Measurements from ENCODE around the gene SRPK2. TPM values are rescaled to one million over a fixed set of nuclear protein-coding genes. Genes with fewer than 3 reads are reported as not detected.
"Not testable (repeated sequence)": the region's sequence is repeated elsewhere in the genome, so short reads cannot be mapped to it uniquely, and the experiment has no call there.

Gene SRPK2
- total RNA-seq (10 to 100 TPM; 30.3 to 40.4 (median 36.6) TPM), polyA plus RNA-seq (10 to 100 TPM; 10.5 to 11.1 TPM)
- long read RNA-seq, donor 1, transcript SRPK2-202 (16 exons, 3,650 nt) = major isoform, 5 of 23 reads
- long read RNA-seq, donor 1, partial matches to known transcripts = 8 of 23 reads
- long read RNA-seq, donor 1, other reads (novel, unspliced or antisense) = 9 of 23 reads
- long read RNA-seq, donor 2, partial matches to known transcripts = 19 of 30 reads
- long read RNA-seq, donor 2, other reads (novel, unspliced or antisense) = 9 of 30 reads
- long read RNA-seq, donor 3, partial matches to known transcripts = 13 of 30 reads
- long read RNA-seq, donor 3, other reads (novel, unspliced or antisense) = 12 of 30 reads

DNA sequence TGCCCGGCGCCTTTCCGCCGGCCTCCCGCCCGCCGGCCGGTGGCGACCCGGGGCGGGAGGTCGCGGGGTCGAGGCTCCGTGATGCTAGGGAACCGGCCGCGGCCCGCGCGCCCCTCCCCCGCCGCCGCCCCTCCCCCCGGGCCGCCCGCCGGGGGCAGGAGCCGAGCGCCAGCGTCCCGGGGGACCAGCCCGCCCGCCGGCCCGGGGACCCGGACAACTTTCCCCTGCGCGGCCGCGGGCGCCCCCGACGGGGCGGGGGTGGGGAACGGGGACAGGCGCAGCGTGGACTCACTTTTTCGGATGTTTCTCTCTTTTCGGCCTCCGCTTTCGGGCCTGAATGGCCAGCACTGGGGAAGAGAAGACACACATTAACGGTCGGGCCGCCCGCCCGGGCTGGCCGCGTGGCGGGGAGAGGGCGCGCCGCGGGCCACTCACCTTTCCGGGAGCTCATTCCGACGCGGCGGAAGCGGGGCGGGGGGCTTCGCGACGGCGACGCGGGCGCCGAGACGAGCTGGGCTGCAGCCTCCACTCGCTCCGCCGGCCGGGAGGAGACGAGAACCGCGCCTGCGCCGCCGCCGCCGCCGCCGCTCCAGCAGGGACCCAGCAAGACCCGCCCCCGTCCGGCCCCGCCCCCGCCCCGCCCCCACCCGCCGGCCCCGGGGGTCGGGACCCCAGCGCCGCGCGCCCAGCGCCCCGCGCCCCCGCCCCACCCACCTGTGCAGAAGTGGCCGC, at the start of gene SRPK2:
SRPK2 (minus strand) TSS at position 566 of the 732 bp plus-strand sequence.
- Histone ChIP-seq H3K4me3 (peak within 1 kb of the TSS; percentile 69 to 98 (median 96)), H3K27me3 (no peaks in the 10 kb centered on the region), H3K27ac (peak within 1 kb of the TSS; percentile 3 to 90 (median 80)), H3K9me3 (no peaks in the 10 kb centered on the region), H3K36me3 (no peaks in the 10 kb centered on the region), H3K4me1 (peaks cover 0 to 20% (median 9%) of the 10 kb centered on the region in 9 donors)
- ATAC-seq = peak; percentile 80 to 93 (median 89)
- TF ChIP-seq, protein P1, sequence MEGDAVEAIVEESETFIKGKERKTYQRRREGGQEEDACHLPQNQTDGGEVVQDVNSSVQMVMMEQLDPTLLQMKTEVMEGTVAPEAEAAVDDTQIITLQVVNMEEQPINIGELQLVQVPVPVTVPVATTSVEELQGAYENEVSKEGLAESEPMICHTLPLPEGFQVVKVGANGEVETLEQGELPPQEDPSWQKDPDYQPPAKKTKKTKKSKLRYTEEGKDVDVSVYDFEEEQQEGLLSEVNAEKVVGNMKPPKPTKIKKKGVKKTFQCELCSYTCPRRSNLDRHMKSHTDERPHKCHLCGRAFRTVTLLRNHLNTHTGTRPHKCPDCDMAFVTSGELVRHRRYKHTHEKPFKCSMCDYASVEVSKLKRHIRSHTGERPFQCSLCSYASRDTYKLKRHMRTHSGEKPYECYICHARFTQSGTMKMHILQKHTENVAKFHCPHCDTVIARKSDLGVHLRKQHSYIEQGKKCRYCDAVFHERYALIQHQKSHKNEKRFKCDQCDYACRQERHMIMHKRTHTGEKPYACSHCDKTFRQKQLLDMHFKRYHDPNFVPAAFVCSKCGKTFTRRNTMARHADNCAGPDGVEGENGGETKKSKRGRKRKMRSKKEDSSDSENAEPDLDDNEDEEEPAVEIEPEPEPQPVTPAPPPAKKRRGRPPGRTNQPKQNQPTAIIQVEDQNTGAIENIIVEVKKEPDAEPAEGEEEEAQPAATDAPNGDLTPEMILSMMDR (IDR thresholded peaks at IDR 0.05) = peak in 1 of 9 donors; percentile 8
- 1% methylated on average over 81 to 91 of the region's 113 CpGs for WGBS, 2 donors
- intact Hi-C loops (cut with DNase I) = loop anchor here in 1 of 10 donors (5.0 to 10.0 kb wide), 3 partner anchors 36 to 124 kb away; no protein-coding TSS in a partner anchor
- DNase-seq = peak; percentile 74 to 85

GRCh38 chr7:105438254-105438653, 49.5 kb upstream of the SRPK2 start:
- DNase-seq (no peak), ATAC-seq (no peak)
- Histone ChIP-seq H3K4me3 (no peak overlapping the region), H3K27ac (no peak overlapping the region), H3K27me3 (no peaks in the 10 kb centered on the region), H3K4me1 (no peaks in the 10 kb centered on the region), H3K36me3 (no peaks in the 10 kb centered on the region), H3K9me3 (no peaks in the 10 kb centered on the region)
- TF ChIP-seq, protein P1 (IDR thresholded peaks at IDR 0.05) = no peak
- WGBS, 2 donors = 100% methylated on average over 1 of the region's 1 CpG
- intact Hi-C loops (cut with DNase I) = loop anchor here in 1 of 10 donors (10.0 kb wide), 1 partner anchor 283 kb away; no protein-coding TSS in a partner anchor

- ATAC-seq, H3K9me3 ChIP-seq, H3K4me3 ChIP-seq, DNase-seq, H3K27ac ChIP-seq, H3K4me1 ChIP-seq, H3K27me3 ChIP-seq, H3K36me3 ChIP-seq: not testable (repeated sequence)
- 90 to 98% methylated on average over 6 of the region's 6 CpGs for WGBS, 2 donors
- intact Hi-C loops (cut with DNase I) = loop anchor here in 1 of 10 donors (10.0 kb wide), 1 partner anchor 283 kb away; no protein-coding TSS in a partner anchor
Observed at GRCh38 chr7:105437356-105437755, 48.6 kb upstream of the SRPK2 start.

DNA sequence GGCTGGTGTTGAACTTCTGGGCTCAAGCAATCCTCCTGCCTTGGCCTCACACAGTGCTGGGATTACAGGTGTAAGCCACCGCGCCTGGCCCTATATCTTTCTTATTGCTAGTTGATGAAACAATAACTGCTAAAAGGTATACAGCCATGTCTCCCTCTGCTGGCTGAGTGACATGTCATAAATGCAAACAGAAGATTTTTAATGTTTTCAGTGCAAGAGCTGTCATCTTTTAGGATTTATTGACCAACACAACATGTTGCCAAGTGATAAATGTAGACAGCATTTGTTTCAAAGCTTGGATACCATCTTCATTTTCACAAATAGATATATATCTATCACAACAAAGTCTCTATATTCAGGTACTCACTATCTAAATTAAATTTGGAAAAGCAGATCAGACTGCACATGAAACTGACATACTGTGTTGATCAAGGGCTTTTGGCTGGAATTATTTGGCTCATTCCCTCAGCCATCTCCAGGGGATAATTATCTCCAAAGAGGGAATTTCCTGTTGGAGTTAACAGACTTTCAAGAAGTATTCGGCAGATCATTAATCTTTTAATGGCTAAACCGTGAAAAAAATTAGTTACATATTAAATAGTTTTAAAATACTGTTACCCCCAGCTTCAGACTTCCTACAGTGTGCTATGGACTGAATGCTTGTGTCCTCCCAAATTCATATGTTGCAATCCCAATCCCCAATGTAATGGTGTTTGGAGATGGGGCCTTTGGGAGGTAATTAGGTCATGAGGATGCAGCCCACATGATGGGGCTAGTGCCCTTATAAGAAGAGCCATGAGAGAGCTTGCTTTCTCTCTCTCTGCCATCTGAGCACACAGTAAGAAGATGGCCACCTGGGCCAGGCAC, 41.3 kb upstream of the SRPK2 start:
- Histone ChIP-seq H3K4me1 (peaks cover 0 to 13% (median 0%) of the 10 kb centered on the region in 9 donors), H3K36me3 (no peaks in the 10 kb centered on the region), H3K9me3 (no peaks in the 10 kb centered on the region), H3K4me3 (no peak overlapping the region), H3K27ac (no peak overlapping the region), H3K27me3 (no peaks in the 10 kb centered on the region)
- ATAC-seq (peak in 2 of 8 donors; percentile 42 to 46), DNase-seq (peak in 1 of 2 donors; percentile 34)
- WGBS, 2 donors = 51 to 54% methylated on average over 4 of the region's 4 CpGs
- TF ChIP-seq, protein P1 (IDR thresholded peaks at IDR 0.05) = peak; percentile 15 to 63 (median 50)
- intact Hi-C loops (cut with DNase I) = loop anchor here in 3 of 10 donors (5.0 to 10.0 kb wide), 3 partner anchors 275 to 505 kb away; no protein-coding TSS in a partner anchor

Measured in heart right ventricle (tissue), 16 donors.